ENCODE results near the gene RBAK.
"Not testable (repeated sequence)": the region's sequence is repeated elsewhere in the genome, so short reads cannot be mapped to it uniquely, and the experiment has no call there.

Gene RBAK

GRCh38 chr7:5086256-5086655 is 40.6 kb downstream of the RBAK start:
- no peak overlapping the region for H3K27ac ChIP-seq (ENCODE audit: poor library complexity, severe bottlenecking)
- H3K36me3 ChIP-seq (ENCODE audit: low read depth) = no peaks in the 10 kb centered on the region
- ATAC-seq (ENCODE audit: low read depth) (no peak), DNase-seq (ENCODE audit: low spot score) (no peak)
- no peaks in the 10 kb centered on the region for H3K27me3 ChIP-seq (ENCODE audit: insufficient read depth, poor library complexity, severe bottlenecking)
- H3K9me3 ChIP-seq (ENCODE audit: severe bottlenecking) = no peaks in the 10 kb centered on the region
- TF ChIP-seq, protein P1, sequence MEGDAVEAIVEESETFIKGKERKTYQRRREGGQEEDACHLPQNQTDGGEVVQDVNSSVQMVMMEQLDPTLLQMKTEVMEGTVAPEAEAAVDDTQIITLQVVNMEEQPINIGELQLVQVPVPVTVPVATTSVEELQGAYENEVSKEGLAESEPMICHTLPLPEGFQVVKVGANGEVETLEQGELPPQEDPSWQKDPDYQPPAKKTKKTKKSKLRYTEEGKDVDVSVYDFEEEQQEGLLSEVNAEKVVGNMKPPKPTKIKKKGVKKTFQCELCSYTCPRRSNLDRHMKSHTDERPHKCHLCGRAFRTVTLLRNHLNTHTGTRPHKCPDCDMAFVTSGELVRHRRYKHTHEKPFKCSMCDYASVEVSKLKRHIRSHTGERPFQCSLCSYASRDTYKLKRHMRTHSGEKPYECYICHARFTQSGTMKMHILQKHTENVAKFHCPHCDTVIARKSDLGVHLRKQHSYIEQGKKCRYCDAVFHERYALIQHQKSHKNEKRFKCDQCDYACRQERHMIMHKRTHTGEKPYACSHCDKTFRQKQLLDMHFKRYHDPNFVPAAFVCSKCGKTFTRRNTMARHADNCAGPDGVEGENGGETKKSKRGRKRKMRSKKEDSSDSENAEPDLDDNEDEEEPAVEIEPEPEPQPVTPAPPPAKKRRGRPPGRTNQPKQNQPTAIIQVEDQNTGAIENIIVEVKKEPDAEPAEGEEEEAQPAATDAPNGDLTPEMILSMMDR (IDR thresholded peaks at IDR 0.05; ENCODE audit: poor library complexity, severe bottlenecking) = no peak
- no peak overlapping the region for H3K4me3 ChIP-seq (ENCODE audit: severe bottlenecking)
- H3K4me1 ChIP-seq (ENCODE audit: insufficient read depth, poor library complexity, severe bottlenecking) = no peaks in the 10 kb centered on the region

DNA sequence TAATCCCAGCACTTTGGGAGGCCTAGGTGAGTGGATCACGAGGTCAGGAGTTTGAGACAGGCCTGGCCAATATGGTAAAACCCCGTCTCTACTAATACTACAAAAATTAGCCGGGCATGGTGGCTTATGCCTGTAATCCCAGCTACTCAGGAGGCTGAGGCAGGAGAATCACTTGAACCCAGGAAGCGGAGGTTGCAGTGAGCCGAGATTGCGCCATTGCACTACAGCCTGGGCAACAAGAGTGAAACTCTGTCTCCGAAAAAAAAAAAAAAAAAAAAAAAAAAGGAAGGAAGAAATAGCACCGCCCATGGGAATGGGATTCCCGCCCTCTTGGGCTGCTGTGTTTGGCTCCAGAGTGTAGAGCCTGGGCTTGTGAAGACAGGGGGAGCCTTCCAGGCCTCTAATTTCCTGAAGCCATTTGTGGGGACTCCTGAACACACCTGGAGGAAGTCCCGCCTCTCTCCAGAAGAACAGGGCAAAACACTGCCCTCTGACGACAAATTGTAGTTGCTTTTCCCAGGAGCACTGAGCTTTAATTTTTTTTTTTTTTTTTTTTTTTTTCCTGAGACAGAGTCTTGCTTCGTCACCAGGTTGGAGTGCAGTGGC is 42.7 kb downstream of the RBAK start:
- not testable (repeated sequence) for H3K27me3 ChIP-seq (ENCODE audit: insufficient read depth, poor library complexity, severe bottlenecking); H3K9me3 ChIP-seq (ENCODE audit: severe bottlenecking); DNase-seq (ENCODE audit: low spot score); H3K4me3 ChIP-seq (ENCODE audit: severe bottlenecking); H3K4me1 ChIP-seq (ENCODE audit: insufficient read depth, poor library complexity, severe bottlenecking); H3K36me3 ChIP-seq (ENCODE audit: low read depth); H3K27ac ChIP-seq (ENCODE audit: poor library complexity, severe bottlenecking)
- TF ChIP-seq, protein P1 (IDR thresholded peaks at IDR 0.05; ENCODE audit: poor library complexity, severe bottlenecking) = peak; percentile 9
- ATAC-seq (ENCODE audit: low read depth) = peak; percentile 35; the same call in 1 of the 3 replicates

DNA sequence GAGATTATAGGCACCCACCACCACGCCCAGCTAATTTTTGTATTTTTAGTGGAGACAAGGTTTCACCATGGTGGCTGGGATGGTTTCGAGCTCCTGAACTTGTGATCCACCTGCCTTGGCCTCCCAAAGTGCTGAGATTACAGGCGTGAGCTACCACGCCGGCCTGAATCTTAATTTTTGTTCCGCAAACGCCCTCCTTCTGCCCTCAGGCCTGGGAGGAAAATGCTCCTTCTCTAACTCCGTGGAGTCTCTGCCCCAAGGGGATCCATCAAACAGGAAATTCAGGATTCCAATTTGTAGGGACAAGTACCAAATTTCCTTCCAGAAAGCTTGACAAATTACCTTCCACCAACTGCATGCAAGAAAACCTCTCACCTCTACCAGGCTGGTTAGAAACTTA is 43.2 kb downstream of the RBAK start:
- H3K4me3 ChIP-seq (ENCODE audit: severe bottlenecking) = no peak overlapping the region
- H3K4me1 ChIP-seq (ENCODE audit: insufficient read depth, poor library complexity, severe bottlenecking) = no peaks in the 10 kb centered on the region
- peaks cover under 1% of the 10 kb centered on the region for H3K9me3 ChIP-seq (ENCODE audit: severe bottlenecking)
- no peak overlapping the region for H3K27ac ChIP-seq (ENCODE audit: poor library complexity, severe bottlenecking)
- TF ChIP-seq, protein P1 (IDR thresholded peaks at IDR 0.05; ENCODE audit: poor library complexity, severe bottlenecking) = no peak
- no peaks in the 10 kb centered on the region for H3K36me3 ChIP-seq (ENCODE audit: low read depth)
- ATAC-seq (ENCODE audit: low read depth) (no peak), DNase-seq (ENCODE audit: low spot score) (no peak)
- H3K27me3 ChIP-seq (ENCODE audit: insufficient read depth, poor library complexity, severe bottlenecking) = no peaks in the 10 kb centered on the region

- H3K9me3 ChIP-seq (ENCODE audit: severe bottlenecking) = peaks cover 14% of the 10 kb centered on the region
- H3K27me3 ChIP-seq (ENCODE audit: insufficient read depth, poor library complexity, severe bottlenecking) = no peaks in the 10 kb centered on the region
- no peak overlapping the region for H3K27ac ChIP-seq (ENCODE audit: poor library complexity, severe bottlenecking)
- H3K4me1 ChIP-seq (ENCODE audit: insufficient read depth, poor library complexity, severe bottlenecking) = no peaks in the 10 kb centered on the region
- H3K4me3 ChIP-seq (ENCODE audit: severe bottlenecking) = no peak overlapping the region
- TF ChIP-seq, protein P1 (IDR thresholded peaks at IDR 0.05; ENCODE audit: poor library complexity, severe bottlenecking) = no peak
- ATAC-seq (ENCODE audit: low read depth) (no peak), DNase-seq (ENCODE audit: low spot score) (no peak)
- H3K36me3 ChIP-seq (ENCODE audit: low read depth) = no peaks in the 10 kb centered on the region
Measured at GRCh38 chr7:5093948-5094347, 48.3 kb downstream of the RBAK start.

DNA sequence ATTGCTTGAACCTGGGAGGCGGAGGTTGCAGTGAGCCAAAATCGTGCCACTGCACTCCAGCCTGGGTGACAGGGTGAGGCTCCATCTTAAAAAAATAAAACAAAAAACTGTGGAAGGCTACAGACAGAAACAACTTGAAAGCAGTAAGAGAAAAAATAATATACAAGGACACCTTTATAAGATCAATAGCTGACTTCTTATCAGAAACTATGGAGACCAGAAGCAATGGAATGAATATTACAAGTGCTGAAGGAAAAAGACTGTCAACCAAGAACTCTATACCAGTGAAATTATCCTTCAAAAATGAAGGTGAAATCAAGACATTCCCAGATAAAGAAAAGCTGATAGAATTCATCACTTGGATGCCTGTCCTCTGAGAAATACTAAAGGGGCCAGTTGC is 49.0 kb downstream of the RBAK start:
- no peaks in the 10 kb centered on the region for H3K4me1 ChIP-seq (ENCODE audit: insufficient read depth, poor library complexity, severe bottlenecking)
- no peak overlapping the region for H3K4me3 ChIP-seq (ENCODE audit: severe bottlenecking)
- H3K9me3 ChIP-seq (ENCODE audit: severe bottlenecking) = peaks cover 14% of the 10 kb centered on the region
- H3K36me3 ChIP-seq (ENCODE audit: low read depth) = no peaks in the 10 kb centered on the region
- H3K27me3 ChIP-seq (ENCODE audit: insufficient read depth, poor library complexity, severe bottlenecking) = no peaks in the 10 kb centered on the region
- TF ChIP-seq, protein P1 (IDR thresholded peaks at IDR 0.05; ENCODE audit: poor library complexity, severe bottlenecking) = no peak
- no peak for DNase-seq (ENCODE audit: low spot score)
- no peak overlapping the region for H3K27ac ChIP-seq (ENCODE audit: poor library complexity, severe bottlenecking)
- no peak for ATAC-seq (ENCODE audit: low read depth)

All from RWPE2 (cell line).